Progenitor cell of endocrine pancreas (in vitro differentiated cells): ENCODE results near the gene PCK2. TPM values are rescaled to one million over a fixed set of nuclear protein-coding genes. Genes with fewer than 3 reads are reported as not detected.
A peak's percentile ranks its signal among the peaks of the same experiment; 100 is the strongest.

ENCODE experiments used
- DNase-seq: peaks from one replicate; pipeline ENCODE4 v3.0.0; 2021; ENCODE audit warnings: low spot score; ENCODE audit not compliant: unreplicated experiment
- H3K27ac Mint-ChIP-seq: 2 replicates; pipeline ENCODE4 v1.8.0; 2021; ENCODE audit warnings: mild to moderate bottlenecking, moderate library complexity, mixed read lengths
- H3K27me3 Mint-ChIP-seq: 2 replicates; pipeline ENCODE4 v1.8.0; 2021; ENCODE audit warnings: mixed read lengths
- H3K36me3 Mint-ChIP-seq: 2 replicates; pipeline ENCODE4 v1.8.0; 2022; ENCODE audit warnings: mixed read lengths; ENCODE audit not compliant: insufficient read depth
- H3K4me1 Mint-ChIP-seq: 2 replicates; pipeline ENCODE4 v1.8.0; 2021; ENCODE audit warnings: low read depth, mixed read lengths
- H3K4me3 Mint-ChIP-seq: 2 replicates; pipeline ENCODE4 v1.8.0; 2021; ENCODE audit warnings: low read depth, mild to moderate bottlenecking, moderate library complexity, mixed read lengths
- H3K9me3 Mint-ChIP-seq: 2 replicates; pipeline ENCODE4 v1.8.0; 2021; ENCODE audit warnings: low read depth, mixed read lengths
- CTCF ChIP-seq: fragments of 200-600 bp; sonication (generic); IDR thresholded peaks from one replicate; pipeline ENCODE4 v1.5.0; 2021; ENCODE audit warnings: antibody characterized with exemption, mild to moderate bottlenecking; ENCODE audit not compliant: unreplicated experiment
- total RNA-seq: library from RNA; stranded (reverse); gene quantifications from 2 replicates; pipeline ENCODE4 v1.2.1, GENCODE V29; 2021

The PCK2 gene
- total RNA-seq, 1 donor from 2014 or later, result 29.7 TPM

GRCh38 chr14:24138396-24139271 is 44.5 kb downstream of the PCK2 start:
- no peak overlapping the region for H3K27ac Mint-ChIP-seq
- peaks cover 5% of the 10 kb centered on the region for H3K36me3 Mint-ChIP-seq
- no peak for TF ChIP-seq CTCF
- H3K4me3 Mint-ChIP-seq, result peak overlapping the region; percentile 61
- DNase-seq, result no peak
- H3K4me1 Mint-ChIP-seq, result peaks cover 28% of the 10 kb centered on the region
- H3K9me3 Mint-ChIP-seq, result no peaks in the 10 kb centered on the region
- no peaks in the 10 kb centered on the region for H3K27me3 Mint-ChIP-seq

- Mint-ChIP-seq H3K27me3 (no peaks in the 10 kb centered on the region), H3K4me1 (peaks cover 28% of the 10 kb centered on the region), H3K27ac (no peak overlapping the region), H3K4me3 (peak overlapping the region; percentile 61), H3K9me3 (no peaks in the 10 kb centered on the region), H3K36me3 (peaks cover 6% of the 10 kb centered on the region)
- DNase-seq, result no peak
- no peak for TF ChIP-seq CTCF
Measured at GRCh38 chr14:24139272-24139934, 45.3 kb downstream of the PCK2 start.

- Mint-ChIP-seq H3K27ac (peak within 1 kb of the TSS; percentile 95), H3K36me3 (peaks cover 6% of the 10 kb centered on the region), H3K4me1 (peaks cover 35% of the 10 kb centered on the region), H3K9me3 (no peaks in the 10 kb centered on the region), H3K4me3 (peak within 1 kb of the TSS; percentile 95), H3K27me3 (no peaks in the 10 kb centered on the region)
- DNase-seq, result peak; percentile 99
- peak; percentile 38 for TF ChIP-seq CTCF
Measured at GRCh38 chr14:24141097-24141880, 47.2 kb downstream of the PCK2 start, which contains the start of gene EMC9. TSS of gene EMC9 (minus strand) at chr14:24141591. CDS start at chr14:24141304, 287 bp downstream.

GRCh38 chr14:24143511-24143910 is 49.4 kb downstream of the PCK2 start:
- Mint-ChIP-seq H3K36me3 (peaks cover 2% of the 10 kb centered on the region), H3K4me1 (peaks cover 36% of the 10 kb centered on the region), H3K4me3 (no peak overlapping the region), H3K27me3 (no peaks in the 10 kb centered on the region), H3K9me3 (no peaks in the 10 kb centered on the region), H3K27ac (no peak overlapping the region)
- TF ChIP-seq CTCF, result no peak
- no peak for DNase-seq

GRCh38 chr14:24144451-24144850 is 50.3 kb downstream of the PCK2 start:
- no peak for DNase-seq
- TF ChIP-seq CTCF, result no peak
- Mint-ChIP-seq H3K27me3 (no peaks in the 10 kb centered on the region), H3K4me3 (no peak overlapping the region), H3K4me1 (peaks cover 31% of the 10 kb centered on the region), H3K9me3 (no peaks in the 10 kb centered on the region), H3K36me3 (peaks cover 2% of the 10 kb centered on the region), H3K27ac (no peak overlapping the region)
